GM18951 (cell line): Measurements from ENCODE around the gene GATAD2A.
"Not testable (repeated sequence)": the region's sequence is repeated elsewhere in the genome, so short reads cannot be mapped to it uniquely, and the experiment has no call there.

Experiments used
- POLR2A ChIP-seq: IDR thresholded peaks from 4 replicates; pipeline ENCODE4 v1.6.1; 2011; ENCODE audit warnings: mild to moderate bottlenecking; ENCODE audit not compliant: insufficient read length, insufficient read depth; ENCODE audit errors: extremely low read depth
- in situ Hi-C: fragments of 300-500 bp; cut with MboI; formaldehyde crosslinking; loops from one replicate; pipeline ENCODE4 v1.12.0; 2022; ENCODE audit warnings: low sequenced_read_pairs, mixed read lengths, inconsistent platforms; ENCODE audit not compliant: unreplicated experiment

The GATAD2A gene

GRCh38 chr19:19463348-19464117, 58.1 kb downstream of the GATAD2A start:
- in situ Hi-C loops, result no loop called here
- no peak for TF ChIP-seq POLR2A

GRCh38 chr19:19464339-19465098, 59.0 kb downstream of the GATAD2A start:
- in situ Hi-C loops, result no loop called here
- no peak for TF ChIP-seq POLR2A

GRCh38 chr19:19465436-19466070, 60.1 kb downstream of the GATAD2A start:
- in situ Hi-C loops, result no loop called here
- no peak for TF ChIP-seq POLR2A

- in situ Hi-C loops, result no loop called here
- no peak for TF ChIP-seq POLR2A
Observed at GRCh38 chr19:19466201-19466600, 60.7 kb downstream of the GATAD2A start.

- TF ChIP-seq POLR2A, result no peak
- in situ Hi-C loops, result no loop called here
Observed at GRCh38 chr19:19468424-19469050, 63.1 kb downstream of the GATAD2A start.

GRCh38 chr19:19470579-19470978, 65.1 kb downstream of the GATAD2A start:
- TF ChIP-seq POLR2A, result no peak
- in situ Hi-C loops, result no loop called here

GRCh38 chr19:19471682-19472081, 66.2 kb downstream of the GATAD2A start:
- no peak for TF ChIP-seq POLR2A
- in situ Hi-C loops, result no loop called here

GRCh38 chr19:19472106-19472505, 66.6 kb downstream of the GATAD2A start:
- in situ Hi-C loops, result not testable (repeated sequence)

GRCh38 chr19:19475015-19475765, 69.7 kb downstream of the GATAD2A start:
- in situ Hi-C loops, result loop anchor here (25.0 kb wide), 1 partner anchor 288 kb away; the partner anchor contains the start of genes BORCS8 and RFXANK
- no peak for TF ChIP-seq POLR2A

GRCh38 chr19:19475849-19476828, 70.7 kb downstream of the GATAD2A start:
- in situ Hi-C loops, result loop anchor here (25.0 kb wide), 1 partner anchor 289 kb away; the partner anchor contains the start of genes BORCS8 and RFXANK

GRCh38 chr19:19477705-19478383, 72.4 kb downstream of the GATAD2A start:
- TF ChIP-seq POLR2A, result no peak
- in situ Hi-C loops, result loop anchor here (25.0 kb wide), 1 partner anchor 291 kb away; the partner anchor contains the start of genes BORCS8 and RFXANK

More at GRCh38 chr19:19475849-19476828, 70.7 kb downstream of the GATAD2A start:
- no peak for TF ChIP-seq POLR2A
